ENCODE measurements around the gene CRKL.

CRKL gene, protein sequence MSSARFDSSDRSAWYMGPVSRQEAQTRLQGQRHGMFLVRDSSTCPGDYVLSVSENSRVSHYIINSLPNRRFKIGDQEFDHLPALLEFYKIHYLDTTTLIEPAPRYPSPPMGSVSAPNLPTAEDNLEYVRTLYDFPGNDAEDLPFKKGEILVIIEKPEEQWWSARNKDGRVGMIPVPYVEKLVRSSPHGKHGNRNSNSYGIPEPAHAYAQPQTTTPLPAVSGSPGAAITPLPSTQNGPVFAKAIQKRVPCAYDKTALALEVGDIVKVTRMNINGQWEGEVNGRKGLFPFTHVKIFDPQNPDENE
- long read RNA-seq, full-length matches to known transcripts: 173 of 203 reads
- long read RNA-seq, partial matches to known transcripts: 2 of 203 reads
- long read RNA-seq, other reads (novel, unspliced or antisense): 28 of 203 reads

DNA sequence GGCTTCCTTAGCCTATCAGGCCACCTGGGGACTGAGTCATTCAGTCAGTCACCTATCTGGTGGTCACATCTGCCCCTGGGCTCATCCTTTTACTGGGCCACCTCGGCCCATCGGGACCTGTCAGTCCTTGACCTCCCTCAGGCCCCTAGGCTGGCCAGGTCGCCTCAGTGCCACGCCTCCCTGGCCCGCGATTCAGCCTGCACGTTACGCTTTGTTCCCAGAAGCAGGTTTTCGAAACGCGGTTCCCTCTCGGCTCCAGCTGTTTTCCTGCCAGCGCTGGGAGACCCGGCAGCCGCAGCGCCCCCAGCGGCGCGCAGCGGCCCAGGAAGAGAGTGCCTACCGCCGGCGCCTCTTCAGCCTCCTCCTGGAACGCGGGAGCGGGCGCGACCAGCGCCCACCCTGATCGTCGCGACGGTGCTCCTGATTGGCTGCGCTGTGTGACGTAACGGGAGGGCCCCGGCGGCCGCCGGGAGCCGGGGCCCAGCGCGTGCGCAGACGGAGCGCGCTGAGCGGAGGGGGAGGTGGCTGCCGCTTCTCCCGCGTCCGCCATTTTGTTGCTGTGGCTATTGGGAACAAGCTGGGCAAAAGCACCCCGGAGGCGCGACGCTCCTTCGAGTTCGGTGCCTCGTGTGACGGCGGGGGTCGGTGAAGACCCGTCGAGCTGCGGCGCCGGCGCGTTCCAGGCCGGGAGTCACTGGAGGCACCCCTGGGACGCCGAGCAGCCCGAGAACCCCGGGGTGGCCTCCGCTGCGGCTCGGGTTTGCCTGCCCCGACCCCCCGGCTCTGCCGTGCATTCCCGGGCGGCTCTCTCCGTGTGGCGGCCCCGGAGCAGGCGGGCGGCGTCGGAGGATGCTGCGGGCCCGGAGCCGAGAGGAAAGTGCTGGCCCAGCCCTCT is at the start of gene CRKL:
CRKL (plus strand) TSS at position 492 of the 895 bp plus-strand sequence. CDS start 528 bp downstream, outside the sequence.
- peak; percentile 94 to 97 for DNase-seq (ENCODE audit: low read depth in 1 of 2, low spot score in 1 of 2)
- TF ChIP-seq, protein P1, sequence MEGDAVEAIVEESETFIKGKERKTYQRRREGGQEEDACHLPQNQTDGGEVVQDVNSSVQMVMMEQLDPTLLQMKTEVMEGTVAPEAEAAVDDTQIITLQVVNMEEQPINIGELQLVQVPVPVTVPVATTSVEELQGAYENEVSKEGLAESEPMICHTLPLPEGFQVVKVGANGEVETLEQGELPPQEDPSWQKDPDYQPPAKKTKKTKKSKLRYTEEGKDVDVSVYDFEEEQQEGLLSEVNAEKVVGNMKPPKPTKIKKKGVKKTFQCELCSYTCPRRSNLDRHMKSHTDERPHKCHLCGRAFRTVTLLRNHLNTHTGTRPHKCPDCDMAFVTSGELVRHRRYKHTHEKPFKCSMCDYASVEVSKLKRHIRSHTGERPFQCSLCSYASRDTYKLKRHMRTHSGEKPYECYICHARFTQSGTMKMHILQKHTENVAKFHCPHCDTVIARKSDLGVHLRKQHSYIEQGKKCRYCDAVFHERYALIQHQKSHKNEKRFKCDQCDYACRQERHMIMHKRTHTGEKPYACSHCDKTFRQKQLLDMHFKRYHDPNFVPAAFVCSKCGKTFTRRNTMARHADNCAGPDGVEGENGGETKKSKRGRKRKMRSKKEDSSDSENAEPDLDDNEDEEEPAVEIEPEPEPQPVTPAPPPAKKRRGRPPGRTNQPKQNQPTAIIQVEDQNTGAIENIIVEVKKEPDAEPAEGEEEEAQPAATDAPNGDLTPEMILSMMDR (IDR thresholded peaks at IDR 0.05; ENCODE audit: insufficient read depth, low read length): peak; percentile 81
- TF ChIP-seq, protein P2, sequence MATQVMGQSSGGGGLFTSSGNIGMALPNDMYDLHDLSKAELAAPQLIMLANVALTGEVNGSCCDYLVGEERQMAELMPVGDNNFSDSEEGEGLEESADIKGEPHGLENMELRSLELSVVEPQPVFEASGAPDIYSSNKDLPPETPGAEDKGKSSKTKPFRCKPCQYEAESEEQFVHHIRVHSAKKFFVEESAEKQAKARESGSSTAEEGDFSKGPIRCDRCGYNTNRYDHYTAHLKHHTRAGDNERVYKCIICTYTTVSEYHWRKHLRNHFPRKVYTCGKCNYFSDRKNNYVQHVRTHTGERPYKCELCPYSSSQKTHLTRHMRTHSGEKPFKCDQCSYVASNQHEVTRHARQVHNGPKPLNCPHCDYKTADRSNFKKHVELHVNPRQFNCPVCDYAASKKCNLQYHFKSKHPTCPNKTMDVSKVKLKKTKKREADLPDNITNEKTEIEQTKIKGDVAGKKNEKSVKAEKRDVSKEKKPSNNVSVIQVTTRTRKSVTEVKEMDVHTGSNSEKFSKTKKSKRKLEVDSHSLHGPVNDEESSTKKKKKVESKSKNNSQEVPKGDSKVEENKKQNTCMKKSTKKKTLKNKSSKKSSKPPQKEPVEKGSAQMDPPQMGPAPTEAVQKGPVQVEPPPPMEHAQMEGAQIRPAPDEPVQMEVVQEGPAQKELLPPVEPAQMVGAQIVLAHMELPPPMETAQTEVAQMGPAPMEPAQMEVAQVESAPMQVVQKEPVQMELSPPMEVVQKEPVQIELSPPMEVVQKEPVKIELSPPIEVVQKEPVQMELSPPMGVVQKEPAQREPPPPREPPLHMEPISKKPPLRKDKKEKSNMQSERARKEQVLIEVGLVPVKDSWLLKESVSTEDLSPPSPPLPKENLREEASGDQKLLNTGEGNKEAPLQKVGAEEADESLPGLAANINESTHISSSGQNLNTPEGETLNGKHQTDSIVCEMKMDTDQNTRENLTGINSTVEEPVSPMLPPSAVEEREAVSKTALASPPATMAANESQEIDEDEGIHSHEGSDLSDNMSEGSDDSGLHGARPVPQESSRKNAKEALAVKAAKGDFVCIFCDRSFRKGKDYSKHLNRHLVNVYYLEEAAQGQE (IDR thresholded peaks at IDR 0.05; ENCODE audit: insufficient replicate concordance, low read depth): no peak
- TF ChIP-seq POLR2AphosphoS5 (IDR thresholded peaks at IDR 0.05; ENCODE audit: low read depth) (peak; percentile 65), GABPA (IDR thresholded peaks at IDR 0.05; ENCODE audit: low read depth) (no peak)
- H3K4me3 ChIP-seq (replicated peaks; ENCODE audit: insufficient read depth, low read length): peak within 1 kb of the TSS; percentile 77
- H3K27me3 ChIP-seq (ENCODE audit: insufficient read depth, poor library complexity, severe bottlenecking): no peaks in the 10 kb centered on the region
- H3K27ac ChIP-seq (replicated peaks): peak within 1 kb of the TSS; percentile 94

DNA sequence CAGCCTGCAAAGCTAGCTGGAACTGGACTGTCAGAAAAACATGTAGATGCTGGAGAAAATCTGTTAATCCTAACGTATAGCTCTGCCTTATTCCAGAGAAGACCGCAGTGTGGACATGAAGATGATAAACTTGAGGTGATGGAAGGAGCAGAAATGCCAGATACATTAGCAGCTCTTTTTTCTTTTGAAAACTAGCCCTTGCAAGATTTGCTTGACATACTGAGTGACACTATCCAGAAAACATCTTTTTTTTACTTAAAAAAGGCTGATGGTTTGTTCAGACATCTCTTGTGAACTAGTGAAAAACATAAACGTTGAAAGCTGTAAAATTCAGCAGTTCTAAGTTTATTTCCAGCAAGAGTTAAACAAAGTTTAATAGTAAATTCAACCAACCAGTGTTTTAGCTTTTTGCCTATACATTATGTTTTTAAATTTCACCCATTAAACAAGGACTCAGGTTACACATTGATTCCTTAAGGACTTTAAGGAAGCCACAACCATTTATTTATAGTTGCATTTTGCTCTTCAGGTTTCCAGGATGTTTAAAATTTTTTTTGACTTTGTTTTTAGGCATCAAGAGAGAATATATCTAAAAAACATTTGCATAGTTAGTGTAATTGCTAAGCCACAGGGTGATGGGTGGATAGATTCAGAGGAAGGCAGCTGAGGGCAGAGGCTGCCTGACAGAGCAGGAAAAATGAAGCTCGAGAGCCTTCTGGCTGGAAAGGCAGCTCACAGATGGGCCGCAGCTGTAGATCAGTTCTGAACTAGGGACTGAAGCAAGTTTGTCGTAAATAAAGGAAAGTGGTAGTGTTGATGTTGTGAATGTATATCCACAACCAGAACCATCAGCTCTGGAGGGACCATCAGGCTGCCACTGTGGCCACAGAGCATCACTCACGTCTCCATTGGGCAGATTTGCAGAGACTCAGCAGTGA is 48.9 kb upstream of the CRKL start:
- TF ChIP-seq GABPA (IDR thresholded peaks at IDR 0.05; ENCODE audit: low read depth) (no peak), SPI1 (IDR thresholded peaks at IDR 0.05; ENCODE audit: borderline replicate concordance, low read depth) (no peak), POLR2AphosphoS5 (IDR thresholded peaks at IDR 0.05; ENCODE audit: low read depth) (no peak)
- TF ChIP-seq, protein P1 (IDR thresholded peaks at IDR 0.05; ENCODE audit: insufficient read depth, low read length): no peak
- TF ChIP-seq, protein P2 (IDR thresholded peaks at IDR 0.05; ENCODE audit: insufficient replicate concordance, low read depth): no peak
- H3K27me3 ChIP-seq (ENCODE audit: insufficient read depth, poor library complexity, severe bottlenecking): no peaks in the 10 kb centered on the region

DNA sequence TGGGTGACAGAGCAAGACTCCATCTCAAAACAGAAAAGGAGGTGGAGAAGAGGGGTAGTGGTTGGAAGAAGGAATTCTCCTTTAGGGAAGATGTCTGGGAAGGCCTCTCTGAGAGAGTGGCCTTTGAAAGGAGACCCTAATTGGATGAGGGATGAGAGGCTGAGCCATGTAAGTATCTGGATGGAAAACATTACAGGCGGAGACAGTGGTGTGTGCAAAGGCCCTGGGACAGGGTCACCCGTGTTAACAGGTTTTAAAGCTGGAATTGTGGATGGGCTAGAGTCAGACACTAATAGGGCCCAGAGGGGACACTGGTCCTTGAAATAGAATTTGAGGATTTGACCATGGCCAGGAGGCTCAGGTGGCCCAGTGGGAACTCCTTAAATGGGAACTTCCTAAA is 48.0 kb upstream of the CRKL start:
- no peak overlapping the region for H3K27ac ChIP-seq (replicated peaks)
- DNase-seq (ENCODE audit: low read depth in 1 of 2, low spot score in 1 of 2): no peak
- no peaks in the 10 kb centered on the region for H3K27me3 ChIP-seq (ENCODE audit: insufficient read depth, poor library complexity, severe bottlenecking)
- TF ChIP-seq GABPA (IDR thresholded peaks at IDR 0.05; ENCODE audit: low read depth) (no peak), POLR2AphosphoS5 (IDR thresholded peaks at IDR 0.05; ENCODE audit: low read depth) (no peak), SPI1 (IDR thresholded peaks at IDR 0.05; ENCODE audit: borderline replicate concordance, low read depth) (no peak)
- TF ChIP-seq, protein P2 (IDR thresholded peaks at IDR 0.05; ENCODE audit: insufficient replicate concordance, low read depth): no peak
- TF ChIP-seq, protein P1 (IDR thresholded peaks at IDR 0.05; ENCODE audit: insufficient read depth, low read length): no peak
- H3K4me3 ChIP-seq (replicated peaks; ENCODE audit: insufficient read depth, low read length): no peak overlapping the region

More for the DNA sequence above, 48.9 kb upstream of the CRKL start:
- Histone ChIP-seq H3K4me3 (replicated peaks; ENCODE audit: insufficient read depth, low read length) (no peak overlapping the region), H3K27ac (replicated peaks) (no peak overlapping the region)
- DNase-seq (ENCODE audit: low read depth in 1 of 2, low spot score in 1 of 2): no peak
